ENCODE data around the gene PRDM7.
"Not testable (repeated sequence)": the region's sequence is repeated elsewhere in the genome, so short reads cannot be mapped to it uniquely, and the experiment has no call there.

Gene PRDM7

DNA sequence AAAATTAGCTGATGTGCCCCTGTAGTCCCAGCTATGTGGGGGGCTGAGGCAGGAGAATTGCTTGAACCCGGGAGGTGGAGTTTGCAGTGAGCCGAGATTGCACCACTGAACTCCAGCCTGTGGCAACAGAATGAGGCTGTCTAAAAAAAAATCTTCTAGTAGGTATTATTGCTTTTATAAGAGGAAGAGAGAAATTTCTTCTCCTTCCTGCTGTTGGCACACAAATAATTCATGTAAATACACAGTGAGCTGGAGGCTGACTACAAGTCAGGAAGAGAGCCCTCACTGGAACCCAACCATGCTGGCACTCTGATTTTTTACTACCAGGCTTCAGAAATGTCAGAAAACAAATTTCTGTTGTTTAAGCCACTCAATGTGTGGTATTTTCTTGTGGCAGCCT lies 6.7 kb downstream of the PRDM7 start:
- no peak for DNase-seq

DNA sequence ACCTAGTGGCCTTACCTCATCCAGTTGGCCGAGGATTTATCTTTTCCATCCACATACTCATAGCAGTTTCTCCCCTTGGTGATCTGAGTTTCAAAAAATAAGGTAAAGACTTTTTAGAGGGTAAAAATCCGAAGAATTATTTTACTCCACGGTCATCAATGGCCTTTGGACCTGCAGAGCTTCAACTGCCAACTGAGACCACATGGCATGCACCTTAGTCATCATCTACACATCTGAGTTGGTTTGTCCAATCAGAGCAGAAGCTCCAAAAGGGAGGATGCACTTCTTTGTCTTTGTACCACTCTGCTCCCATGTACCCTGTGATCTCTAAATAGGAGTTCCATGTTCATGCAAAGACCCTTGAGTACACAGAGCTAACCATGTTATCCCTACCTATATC lies 15.7 kb downstream of the PRDM7 start:
- DNase-seq, result no peak

DNA sequence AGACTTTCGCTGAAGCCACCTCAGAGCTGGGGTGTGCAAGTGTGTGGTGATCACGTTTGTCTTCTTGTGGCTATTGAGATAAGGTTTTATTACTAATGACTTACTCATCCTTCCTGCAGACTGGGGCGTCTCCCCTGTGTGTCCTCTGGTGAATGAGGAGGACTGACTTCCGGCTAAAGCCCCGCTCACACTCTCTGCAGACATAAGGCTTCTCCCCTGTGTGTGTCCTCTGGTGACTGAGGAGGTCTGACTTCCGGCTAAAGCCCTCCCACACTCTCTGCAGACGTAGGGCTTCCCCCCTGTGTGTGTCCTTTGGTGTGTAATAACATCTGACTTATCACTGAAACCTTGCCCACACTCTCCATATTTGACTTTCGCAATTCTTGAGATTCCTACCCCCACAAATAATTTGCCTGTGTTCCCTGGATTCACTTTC lies 19.4 kb downstream of the PRDM7 start:
- no peak for DNase-seq

DNA sequence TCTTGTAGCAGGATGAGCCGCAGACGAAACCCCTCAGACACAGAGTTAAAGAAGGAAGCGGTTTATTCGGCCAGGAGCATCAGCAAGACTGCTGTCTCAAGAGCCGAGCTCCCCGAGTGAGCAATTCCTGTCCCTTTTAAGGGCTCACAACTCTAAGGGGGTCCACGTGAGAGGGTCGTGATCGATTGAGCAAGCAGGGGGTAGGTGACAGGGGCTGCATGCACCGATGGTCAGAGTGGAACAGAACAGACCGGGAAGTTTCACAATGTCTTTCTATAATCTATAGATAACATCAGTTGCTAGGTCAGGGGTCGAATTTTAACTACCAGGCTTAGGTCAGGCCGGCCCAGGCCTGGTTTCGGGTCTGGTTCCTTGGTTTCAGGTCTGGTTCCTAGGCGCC lies 20.6 kb downstream of the PRDM7 start:
- DNase-seq, result not testable (repeated sequence)

DNA sequence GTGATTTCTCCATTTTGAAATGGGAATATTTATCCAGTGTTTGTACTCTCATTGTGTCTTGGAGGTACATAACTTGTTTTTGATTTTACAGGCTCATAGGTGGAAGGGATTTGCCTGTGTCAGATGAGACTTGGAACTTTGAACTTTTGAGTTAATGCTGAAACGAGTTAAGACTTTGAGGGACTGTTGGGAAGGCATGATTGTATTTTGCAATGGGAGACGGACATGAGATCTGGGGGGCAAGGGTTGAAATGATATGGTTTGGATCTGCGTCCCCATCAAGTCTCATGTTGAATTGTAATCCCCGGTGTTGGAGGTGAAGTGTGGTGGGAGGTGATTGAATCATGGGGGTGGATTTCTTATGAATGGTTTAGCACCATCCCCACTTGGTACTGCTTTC lies 21.8 kb downstream of the PRDM7 start:
- DNase-seq, result no peak

DNA sequence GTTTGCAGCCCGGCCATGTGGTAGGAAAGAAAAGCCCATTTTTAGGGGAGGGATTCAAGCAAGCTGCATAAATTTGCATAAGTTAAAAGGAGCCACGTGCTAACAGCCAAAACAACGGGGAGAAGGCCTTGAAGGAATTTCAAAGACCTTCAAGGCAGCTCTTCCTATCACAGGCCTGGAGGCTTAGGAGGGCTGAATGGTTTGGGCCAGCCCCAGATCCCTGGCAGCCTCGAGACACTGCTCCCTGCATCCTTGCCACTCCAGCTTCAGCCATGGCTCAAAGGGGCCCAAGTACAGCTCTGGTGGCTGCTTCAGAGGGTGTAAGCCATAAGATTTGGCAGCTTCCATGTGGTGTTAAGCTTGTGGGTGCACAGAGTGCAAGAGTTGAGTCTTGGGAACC lies 22.6 kb downstream of the PRDM7 start:
- no peak for DNase-seq

DNA sequence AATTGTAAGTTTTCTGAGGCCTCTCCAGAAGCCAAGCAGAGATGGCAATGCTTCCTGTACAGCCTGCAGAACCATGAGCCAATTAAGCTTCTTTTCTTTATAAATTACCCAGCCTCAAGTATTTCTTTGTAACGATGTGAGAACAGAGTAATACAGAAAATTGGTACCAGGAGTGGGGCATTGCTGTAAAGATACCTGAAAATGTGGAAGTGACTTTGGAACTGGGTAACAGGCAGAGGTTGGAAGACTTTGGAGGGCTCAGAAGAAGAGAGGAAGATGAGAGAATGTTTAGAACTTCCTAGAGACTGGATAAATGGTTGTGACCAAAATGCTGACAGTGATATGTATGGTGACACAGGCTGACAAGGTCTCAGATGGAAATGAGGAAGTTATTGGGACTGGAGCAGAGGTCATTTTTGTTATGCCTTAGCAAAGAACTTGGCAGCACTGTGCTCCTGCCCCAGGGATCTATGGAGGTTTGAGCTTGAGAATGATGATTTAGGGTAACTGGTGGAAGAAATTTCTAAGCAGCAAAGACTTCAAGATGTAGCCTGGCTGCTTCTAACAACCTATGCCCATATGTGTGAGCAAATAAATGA lies 23.1 kb downstream of the PRDM7 start:
- DNase-seq, result no peak

DNA sequence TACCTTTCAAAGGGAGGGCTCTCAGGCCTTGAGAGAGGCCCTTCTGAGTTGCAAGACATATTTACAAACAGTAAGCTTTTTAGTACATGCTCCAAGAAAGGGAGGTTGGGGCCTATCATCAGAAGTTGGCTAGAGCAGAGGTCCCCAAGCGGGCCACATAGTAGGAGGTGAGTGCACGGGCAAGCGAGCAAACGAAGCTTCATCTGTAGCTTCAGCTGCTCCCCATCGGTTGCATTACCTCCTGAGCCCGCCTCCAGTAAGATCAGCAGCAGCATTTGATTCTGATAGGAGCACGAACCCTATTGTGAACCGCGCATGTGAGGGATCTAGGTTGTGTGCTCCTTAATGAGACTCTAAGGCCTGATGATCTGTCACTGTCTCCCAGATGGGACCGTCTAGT lies 26.2 kb downstream of the PRDM7 start:
- no peak for DNase-seq

DNA sequence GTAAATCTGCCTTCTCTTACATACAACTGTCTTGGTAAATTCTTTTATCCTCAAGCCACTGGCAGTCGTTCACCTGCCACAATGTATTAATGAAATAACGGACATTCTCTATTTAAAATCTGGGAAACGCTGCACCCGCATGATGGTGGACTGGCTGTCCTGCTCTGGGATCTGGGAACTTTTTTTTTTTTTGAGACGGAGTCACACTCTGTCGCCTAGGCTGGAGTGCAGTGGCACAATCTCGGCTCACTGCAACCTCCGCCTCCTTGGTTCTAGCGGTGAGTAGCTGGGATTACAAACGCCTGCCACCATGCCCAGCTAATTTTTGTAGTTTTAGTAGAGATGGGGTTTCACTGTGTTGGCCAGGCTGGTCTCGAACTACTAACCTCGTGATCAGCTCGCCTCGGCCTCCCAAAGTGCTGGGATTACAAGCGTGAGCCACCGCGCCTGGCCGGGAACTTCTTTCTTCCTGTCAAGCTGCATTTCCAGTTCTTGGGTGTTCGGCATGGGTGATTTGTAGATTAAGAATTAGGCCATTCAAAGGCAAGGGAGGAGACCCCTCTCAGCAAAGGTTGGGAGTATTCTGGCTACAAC lies 28.3 kb downstream of the PRDM7 start:
- DNase-seq, result no peak

DNA sequence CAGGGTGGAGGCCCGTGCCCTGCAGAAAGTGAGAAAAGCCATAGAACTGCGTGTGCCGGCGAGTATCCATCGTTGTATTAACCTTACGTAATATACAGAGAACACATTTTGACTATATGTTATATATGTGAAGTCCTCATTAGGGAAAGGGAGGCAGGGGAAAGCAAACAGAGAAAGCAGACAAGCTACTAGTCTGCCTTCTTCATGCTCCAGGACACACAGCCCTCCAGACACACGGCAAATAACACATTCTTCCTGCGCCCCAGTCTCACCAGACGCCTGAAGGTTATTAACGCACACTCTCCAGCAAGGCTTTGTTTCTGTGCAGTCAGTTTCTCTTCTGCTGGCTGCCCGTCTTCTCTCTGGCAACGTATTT lies 28.8 kb downstream of the PRDM7 start:
- DNase-seq, result no peak

DNA sequence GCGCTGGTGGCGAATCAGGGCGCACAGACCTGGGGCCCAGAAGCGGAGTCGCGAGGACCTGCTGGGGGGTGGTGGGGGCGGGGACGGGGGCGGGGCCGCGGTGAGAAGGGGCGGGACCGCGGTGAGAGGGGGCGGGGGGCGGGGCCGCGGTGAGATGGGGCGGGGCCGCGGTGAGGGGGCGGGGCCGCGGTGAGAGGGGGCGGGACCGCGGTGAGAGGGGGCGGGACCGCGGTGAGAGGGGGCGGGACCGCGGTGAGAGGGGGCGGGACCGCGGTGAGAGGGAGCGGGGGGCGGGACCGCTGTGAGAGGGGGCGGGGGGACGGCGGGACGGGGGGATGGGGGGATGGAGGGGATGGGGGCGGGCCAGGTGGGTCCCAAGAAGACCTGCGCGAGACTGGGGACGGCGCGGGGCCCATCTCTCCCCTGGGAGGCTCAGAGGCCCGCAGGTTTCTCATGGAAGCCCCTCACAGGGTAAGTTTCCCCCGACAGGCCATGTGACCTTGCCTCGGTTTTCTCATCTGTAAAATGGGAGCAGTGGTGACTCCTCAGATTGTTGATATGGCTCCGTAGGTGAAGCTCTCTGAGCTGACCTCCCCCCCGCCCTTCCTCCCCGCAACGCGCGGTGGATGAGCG lies 29.3 kb downstream of the PRDM7 start:
- DNase-seq, result no peak

DNA sequence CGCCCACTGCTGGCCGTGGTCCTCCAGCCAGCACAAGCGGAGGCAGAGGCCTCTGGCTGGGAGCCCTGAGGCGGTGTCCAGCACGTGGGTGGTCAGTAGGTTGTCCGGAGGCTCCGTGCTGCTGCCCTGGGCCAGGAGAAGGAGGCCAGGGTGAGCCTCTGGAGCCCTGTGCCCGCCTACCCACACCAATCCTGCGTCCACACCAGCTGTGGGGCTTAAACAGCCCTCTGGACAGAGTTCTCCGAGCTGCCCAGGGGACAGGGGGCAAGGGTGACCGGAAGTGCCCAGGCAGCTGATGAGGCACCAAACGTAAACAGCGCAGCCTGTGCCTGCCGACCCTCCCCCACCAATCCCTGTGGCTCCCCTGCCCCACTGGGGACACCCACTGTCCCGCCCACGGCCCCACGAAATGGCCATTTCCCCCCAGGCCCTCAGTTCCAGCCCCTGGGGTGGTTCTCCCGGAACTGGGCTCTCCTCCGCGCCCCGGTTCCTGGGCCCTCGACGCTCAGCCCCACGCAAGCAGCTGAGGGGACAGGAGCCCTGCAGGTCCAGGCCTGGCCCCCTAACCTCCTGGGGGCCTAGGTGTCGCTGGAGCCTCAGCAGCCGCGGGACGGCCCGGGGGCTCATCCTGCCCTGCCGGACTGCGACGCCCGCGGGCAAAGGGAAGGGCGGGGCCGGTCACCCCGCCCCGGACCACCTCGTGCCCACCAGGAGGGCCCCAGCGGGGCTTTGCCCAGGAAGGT lies 30.0 kb downstream of the PRDM7 start:
- no peak for DNase-seq

DNA sequence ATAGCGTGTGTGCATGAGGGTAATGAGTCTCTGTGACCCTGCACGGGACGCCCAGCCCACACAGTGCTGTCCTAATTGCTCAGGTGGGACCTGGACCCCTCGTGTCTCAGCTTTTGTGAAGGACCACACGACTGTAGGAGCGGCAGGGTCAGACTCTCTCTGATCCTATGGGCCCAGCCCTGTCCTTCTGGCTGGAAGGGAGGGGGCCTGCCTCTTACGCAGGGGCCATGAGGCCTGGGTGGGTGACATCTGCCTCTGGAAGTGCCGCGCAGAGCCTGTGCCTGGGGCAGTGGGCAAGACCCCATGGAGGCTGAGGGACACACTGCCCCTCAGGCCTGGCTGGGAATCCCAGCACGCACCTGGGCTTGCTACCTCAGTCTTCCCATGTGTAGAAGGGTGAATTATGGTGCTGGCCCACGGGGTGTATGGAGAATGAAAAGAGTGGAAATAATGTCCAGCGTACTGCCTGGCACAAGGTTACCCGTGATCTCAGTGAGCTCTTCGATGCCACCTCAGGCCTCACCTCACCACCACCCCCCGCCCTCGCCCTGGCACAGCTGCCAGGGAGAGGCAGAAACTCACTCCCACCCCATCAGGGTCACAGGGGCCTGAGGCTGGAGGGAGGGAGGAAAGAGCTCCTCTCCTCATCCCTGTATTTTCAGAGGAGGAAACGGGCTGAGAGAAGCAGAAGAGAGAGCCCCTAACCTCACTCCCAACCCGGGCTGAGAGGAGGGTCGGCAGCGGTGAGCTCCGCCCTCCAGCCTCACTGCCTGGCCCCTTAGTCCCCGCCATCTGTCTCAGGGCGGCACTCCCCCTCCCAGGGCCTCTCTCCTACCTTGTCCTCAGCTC lies 30.8 kb downstream of the PRDM7 start:
- no peak for DNase-seq

DNA sequence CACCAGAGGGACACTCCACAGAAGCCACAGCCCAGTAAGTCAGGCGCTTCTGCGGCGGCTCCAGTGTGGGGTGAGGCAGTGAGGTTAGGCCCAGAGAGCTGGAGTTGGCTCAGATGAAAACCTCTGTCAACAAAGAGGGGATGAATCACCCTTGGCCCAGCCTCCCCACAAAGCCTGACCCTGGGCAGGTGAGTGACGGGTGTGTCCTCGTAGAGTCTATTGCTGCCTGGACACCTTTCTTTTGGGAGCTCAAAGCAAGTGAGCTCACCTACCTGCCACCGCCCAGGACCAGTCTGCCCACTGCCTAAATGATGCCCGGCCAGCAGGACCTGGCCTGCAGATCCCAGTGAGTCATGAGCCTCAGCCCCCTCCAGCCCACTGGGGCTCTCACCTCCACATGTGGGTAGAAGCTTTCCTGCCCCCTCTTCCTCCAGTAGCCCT lies 33.0 kb downstream of the PRDM7 start:
- DNase-seq, result no peak

DNA sequence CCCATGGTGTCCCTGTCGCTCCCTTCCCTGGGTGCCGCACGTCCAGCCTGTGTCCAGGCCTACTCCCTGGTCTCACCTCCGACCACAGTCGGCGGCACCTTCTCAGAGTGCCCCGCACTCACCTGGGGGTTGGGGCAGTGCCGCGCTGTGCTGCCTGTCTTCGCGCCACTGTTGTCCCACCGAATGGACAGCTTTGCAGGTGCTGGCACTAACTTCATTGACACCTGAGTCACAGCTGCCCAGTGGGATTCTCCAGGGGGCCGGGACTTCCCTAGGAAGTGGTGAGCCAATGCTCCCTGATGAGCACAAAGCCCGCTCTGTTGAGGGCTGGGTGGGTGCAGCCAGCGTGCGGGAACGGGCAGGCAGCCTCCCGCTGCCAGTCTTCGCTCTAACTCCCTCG lies 33.6 kb downstream of the PRDM7 start:
- no peak for DNase-seq

DNA sequence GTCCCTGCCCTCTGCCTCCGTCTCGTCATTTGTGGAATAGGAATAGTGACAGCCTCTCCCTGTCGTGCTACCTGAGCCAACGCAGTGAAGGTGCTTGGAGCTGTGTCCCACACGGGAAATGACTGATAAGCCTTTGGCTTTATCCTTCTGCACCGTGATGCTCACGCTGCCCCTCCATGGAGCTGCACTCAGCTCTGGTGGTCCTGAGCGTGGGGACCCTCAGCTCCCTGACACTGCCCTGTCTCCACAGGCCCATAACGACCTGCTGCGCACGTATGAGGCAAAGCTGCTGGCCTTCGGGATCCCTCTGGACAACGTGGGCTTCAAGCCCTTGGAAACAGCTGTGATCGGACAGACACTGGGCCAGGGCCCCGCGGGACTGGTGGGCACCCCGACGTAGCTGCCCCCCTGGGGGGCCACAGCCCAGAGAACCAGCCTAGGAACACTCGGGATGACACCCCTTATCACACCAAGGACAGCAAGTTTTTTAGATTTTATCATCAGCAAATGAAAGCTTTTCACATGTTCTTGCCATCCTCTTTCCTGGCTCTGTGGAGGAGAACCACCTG lies 34.1 kb downstream of the PRDM7 start:
- DNase-seq, result no peak

DNA sequence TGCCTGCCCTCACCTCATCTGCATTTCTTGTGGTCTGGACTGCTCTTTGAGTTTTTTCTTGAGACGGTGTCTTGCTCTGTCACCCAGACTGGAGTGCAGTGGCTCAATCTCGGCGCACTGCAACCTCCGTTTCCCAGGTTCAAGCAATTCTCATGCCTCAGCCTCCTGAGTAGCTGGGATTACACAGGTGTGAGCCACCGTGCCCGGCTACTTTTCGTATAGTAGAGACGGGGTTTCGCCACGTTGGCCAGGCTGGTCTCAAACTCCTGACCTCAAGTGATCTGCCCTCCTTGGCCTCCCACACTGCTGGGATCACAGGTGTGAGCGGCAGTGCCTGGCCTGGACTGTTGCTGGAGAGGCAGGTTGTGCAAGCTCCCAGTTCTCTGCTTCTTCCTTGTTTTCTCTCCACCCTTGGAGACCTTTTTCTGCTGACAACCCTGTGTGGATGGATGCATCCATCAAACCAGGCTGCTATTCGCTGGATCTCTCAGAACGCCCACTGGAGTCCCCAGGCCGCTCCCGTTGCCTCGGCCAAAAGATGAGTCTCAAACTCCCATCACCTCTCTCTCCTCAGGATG lies 35.1 kb downstream of the PRDM7 start:
- DNase-seq, result no peak

DNA sequence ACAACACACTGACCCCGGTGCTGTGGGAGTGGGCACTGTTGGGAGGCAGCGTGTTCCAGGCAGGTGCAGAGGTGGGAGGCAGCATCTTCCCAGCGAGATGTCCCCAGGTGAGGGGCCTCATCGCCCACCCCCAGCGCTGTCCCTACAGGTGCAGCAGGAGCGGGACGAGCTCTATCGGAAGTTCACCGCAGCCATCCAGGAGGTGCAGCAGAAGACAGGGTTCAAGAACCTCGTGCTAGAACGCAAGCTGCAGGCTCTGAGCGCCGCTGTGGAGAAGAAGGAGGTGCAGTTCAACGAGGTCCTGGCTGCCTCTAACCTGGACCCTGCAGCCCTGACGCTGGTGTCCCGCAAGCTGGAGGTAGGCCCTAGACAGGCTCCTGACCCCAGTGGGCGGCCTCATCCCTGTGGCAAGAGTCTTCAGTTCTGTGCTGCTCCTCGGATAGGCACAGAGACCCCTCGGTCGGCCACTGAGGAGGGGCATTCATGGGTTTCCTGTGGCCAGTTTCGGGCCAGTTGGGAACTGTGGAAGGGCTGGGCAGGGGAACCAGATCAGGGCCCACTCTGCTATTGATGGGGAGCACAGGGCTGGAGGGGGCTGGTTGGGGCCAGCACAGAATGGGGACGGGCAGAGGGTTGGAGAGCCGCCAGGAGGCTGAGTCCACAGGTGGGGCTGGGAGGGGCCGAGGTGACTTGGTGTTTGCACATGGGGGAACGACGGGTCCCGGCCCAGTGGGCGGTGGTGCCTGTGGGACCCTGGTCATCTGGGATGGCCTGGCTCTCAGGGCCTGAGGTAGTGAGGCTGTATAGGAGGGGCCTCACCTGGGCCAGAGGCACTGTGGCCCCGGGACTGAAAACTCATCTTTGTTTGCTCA lies 36.7 kb downstream of the PRDM7 start:
- DNase-seq, result no peak

DNA sequence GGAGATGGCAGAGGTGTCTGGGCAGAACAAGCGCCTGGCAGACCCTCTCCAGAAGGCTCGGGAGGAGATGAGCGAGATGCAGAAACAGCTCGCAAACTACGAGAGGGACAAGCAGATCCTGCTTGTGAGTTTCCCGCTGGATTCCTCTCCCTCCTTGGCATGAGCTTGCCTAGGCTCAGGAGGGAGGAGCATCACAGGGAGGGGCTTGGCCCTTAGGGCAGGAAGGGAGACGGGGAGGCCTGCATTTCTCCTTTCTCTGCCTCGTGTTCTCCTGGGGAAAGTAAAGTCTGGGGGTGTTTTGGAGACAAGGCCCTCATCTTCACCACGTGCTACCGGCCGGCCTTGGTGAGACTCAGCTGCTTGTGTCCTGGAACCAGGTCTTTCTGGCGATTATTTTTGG lies 39.9 kb downstream of the PRDM7 start:
- DNase-seq, result no peak

DNA sequence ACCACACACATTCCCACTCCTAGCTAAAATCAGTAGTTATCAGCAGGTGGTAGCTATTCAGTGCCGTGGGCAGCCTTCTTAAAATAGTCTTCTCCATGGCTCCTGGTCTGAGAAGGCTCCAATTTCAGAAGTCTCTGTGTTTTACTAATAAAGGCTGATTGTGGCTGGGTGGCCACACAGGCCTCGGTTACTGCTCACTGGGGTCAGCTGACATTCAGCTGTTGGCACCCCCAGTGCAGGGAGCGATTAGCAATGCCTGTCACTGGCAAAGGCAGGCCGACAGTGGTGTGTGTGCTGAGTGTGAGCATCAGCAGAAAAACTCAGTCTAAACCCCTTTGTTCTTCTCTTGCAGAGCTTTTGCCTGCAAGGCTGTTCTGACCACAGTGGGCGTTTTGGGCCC lies 41.2 kb downstream of the PRDM7 start:
- DNase-seq, result no peak

DNA sequence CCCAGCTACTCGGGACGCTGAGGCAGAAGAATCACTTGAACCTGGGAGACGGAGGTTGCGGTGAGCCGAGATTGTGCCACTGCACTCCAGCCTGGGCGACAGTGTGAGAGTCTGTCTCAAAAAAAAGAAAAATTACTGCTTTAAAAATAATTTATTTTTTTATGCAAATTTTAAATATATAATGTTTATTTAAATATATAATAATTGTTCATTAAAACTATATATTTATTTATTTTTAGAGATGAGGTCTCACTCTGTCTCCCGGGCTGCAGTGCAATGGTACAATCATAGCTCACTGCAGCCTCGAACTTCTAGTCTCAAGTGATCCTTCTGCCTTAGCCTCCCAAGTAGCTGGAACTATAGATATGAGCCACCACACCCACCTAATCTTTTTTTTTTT lies 42.6 kb downstream of the PRDM7 start:
- DNase-seq, result no peak

Measured in activated CD4-positive, alpha-beta T cell treated with anti-CD3 and anti-CD28 coated beads, Interleukin-2, amount 50 U/mL, for 4 hours (primary cell).